Hematopoietic multipotent progenitor cell (in vitro differentiated cells): ENCODE data around the gene CCDC188. TPM values are rescaled to one million over a fixed set of nuclear protein-coding genes. Genes with fewer than 3 reads are reported as not detected.

Experiments
- DNase-seq, 3 donors: peaks; one replicate each; pipeline ENCODE4 v3.0.0-alpha.2; 2011 to 2015; ENCODE audit warnings: low read depth in 2 of 3, low spot score in 2 of 3
- small RNA-seq: library from RNA; depleted of rRNA; stranded (forward); fragments of <200 nt; gene quantifications from one replicate; pipeline ENCODE3, GENCODE V24; 2012
- total RNA-seq: library from RNA; depleted of rRNA; stranded (reverse); fragments of >200 nt; gene quantifications from one replicate; pipeline ENCODE4 v1.2.3, GENCODE V29; 2012

Gene CCDC188
- total RNA-seq, 1 donor = 1.6 TPM

GRCh38 chr22:20109411-20110358, 41.2 kb downstream of the CCDC188 start:
- no peak for DNase-seq

DNA sequence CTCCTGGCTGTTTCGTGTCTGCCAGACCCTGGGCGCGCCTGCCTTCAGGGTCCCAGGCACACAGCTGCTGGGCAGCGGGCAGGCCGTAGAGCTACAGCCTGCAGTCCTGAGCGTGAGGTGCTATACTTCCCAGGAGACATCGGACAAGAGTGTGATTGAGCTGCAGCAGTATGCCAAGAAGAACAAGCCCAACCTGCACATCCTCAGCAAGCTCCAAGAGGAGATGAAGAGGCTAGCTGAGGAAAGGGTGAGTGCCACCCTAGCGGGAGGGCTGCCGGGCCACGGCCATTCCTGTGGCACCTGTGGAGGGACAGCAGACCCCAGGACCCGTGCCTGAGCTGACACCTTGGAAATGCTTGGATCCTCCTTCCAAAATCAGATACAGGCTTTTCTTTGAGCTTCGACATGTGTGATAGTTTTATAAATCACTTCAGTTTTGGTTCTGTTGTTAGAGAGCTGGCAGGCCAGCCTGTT, 42.1 kb downstream of the CCDC188 start:
- DNase-seq = no peak

DNA sequence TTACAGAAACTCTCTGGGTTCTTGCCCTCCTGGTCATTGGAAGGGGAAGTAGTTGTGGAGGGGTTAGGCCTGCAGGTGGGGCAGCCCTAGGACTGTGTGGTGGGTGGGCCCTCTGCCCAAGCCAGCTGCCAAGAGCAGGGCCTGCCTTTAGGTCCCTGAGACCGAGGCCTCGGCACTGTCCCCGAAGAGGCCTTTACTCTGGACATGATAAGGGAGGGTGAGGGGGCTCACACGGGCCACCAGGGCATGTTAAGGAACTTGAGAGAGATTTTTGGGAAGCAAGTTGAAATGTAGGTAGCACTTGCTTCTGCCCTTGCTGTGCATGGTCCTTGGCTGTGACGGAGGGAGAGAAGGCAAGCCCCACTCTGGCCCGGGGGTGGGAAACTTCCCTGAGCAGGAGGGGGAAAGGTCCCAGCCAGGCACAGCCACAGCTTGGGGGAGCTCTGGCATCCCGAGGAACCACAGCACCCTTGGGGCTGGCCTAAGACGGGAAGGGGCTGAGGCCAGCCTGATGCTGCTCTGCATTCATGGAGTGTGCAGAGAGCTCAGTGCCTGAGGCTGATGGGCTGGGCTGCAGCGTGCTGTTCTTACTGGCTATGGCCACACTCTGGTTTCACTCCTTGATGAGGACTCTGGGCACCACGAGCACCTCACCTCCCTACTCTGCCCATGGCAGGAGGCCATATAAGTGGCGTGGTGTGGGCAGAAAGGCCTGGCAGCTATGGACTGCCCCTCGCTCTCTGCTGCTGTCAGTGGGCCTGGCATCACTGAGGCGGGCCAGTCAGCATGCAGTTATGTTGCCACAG, 42.7 kb downstream of the CCDC188 start:
- no peak for DNase-seq

DNA sequence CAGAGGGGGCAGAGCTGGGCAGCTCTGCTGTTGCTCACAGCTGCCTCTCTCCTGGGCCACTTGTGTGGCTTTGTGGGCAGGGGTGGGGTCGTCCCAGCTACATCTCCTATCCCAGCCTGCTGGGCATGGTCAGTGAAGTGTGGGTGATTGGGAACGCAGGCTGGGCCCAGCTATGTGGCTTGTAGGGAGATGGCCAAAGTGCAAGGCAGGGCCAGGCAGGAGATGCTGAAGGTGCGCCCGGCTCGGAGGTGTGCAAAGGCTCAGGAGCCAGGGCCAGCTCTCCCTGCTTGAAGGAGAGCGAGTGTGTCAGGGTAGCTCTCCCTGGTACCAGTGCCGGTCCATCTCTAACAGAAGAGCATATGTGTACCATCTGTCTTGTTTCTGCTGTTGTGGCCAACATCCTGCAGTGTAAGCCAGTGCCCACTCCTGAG, 43.4 kb downstream of the CCDC188 start:
- no peak for DNase-seq

DNA sequence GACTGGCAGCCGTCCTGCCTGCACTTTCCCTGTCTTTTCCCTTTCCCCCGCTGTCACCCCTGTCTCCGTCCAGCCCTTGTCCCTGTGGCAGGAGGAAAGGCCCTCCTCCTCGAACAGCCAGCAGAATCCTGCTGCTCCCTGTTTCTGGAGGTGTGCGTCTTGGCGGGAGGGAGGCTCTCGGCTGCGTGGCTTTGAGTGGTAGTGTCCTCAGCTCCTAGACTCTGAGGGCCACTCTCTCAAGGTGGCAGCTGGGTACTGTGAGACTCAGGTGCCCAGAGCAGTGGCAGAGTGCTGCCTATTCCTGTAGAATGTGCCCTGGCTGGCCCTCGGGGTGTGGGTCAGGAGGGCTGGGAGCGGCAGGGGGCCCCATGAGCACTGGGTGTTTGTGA, 44.0 kb downstream of the CCDC188 start:
- DNase-seq = no peak

- DNase-seq = no peak
These were observed 44.5 kb downstream of the CCDC188 start for GRCh38 chr22:20106205-20106848.

DNA sequence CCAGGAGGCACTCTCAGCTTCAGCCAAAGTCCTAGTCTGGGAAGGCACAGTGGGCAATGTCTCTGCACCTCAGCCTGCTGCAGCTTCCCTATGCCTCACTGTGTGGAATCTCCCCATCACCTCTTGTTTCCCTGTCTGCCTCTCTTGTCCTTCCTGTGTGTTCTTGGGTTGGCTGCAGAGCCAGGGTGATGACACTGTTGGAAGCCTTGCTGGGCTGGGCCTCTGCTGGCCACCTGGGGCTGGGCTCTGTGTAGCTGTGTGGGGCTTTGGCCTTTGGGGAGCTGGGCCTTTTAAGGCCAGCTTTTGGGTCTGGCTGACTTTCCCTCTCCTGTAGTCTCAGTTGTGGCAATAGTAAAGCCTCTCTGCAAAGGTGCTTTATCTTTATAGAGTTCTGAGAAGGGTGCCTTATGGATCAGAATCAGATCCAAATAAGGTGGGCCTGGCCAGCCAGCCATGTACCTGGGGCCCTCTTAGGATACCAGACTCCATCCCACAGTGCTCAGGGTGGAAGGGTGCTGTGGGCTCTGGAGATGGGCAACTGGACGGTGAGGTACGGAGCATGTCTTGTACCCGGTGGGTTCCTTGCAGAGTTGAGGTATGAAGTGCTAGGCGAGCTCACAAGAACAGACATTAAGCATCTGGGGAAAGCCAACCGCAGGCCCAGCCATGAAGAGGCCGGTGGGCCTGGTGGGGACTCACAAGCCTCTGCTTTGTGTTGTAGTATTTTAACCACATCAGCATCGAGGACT, 45.2 kb downstream of the CCDC188 start:
- DNase-seq = no peak

DNA sequence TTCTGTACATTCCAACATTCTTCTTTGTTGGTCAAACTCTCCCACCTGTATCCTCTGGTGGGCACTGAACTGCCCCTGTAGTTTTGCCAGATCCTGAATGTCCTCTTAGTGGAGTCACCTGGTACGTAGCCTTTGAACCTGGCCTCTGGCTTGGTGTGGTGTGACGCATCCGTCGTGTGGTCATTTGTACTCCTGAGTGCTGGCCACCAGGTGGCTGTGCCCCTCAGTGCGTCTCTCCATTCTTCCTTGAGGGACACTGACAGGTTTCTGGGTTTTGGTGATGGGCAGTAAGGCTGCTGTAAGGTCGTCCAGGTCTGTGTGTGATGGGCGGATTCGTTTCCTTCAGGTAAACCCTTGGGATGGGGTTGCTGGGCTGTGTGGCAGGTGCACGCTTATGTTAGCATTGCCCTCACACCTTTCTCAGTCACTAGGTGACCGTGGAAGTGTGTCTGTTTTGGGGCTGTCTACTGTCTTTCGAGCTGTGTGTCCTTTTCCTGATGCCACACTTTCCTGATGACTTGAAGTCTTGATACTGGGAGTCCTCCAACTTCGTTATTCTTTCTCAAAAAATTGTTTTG, 48.6 kb downstream of the CCDC188 start:
- no peak for DNase-seq

GRCh38 chr22:20101638-20102037, 49.2 kb downstream of the CCDC188 start:
- peak in 1 of 3 donors; percentile 15 for DNase-seq

- no peak for DNase-seq
These were observed 51.6 kb downstream of the CCDC188 start for GRCh38 chr22:20099099-20099711.

Small RNA genes within 50 kb of the gene (small RNA-seq; reads per million reads assigned to genes)
- gene MIR6816 (not detected), gene RF00599 (not detected)

Other genes starting within 250 kb of the CCDC188 start
- 416 TPM for gene COMT, start 209.3 kb downstream of the CCDC188 start, total RNA-seq
- 31.5 TPM for gene TXNRD2, start 209.2 kb downstream of the CCDC188 start, total RNA-seq
- gene ARVCF, start 134.2 kb downstream of the CCDC188 start, total RNA-seq = 60.9 TPM
- 63.6 TPM for gene TANGO2, start 129.9 kb downstream of the CCDC188 start, total RNA-seq
- 29.6 TPM for gene DGCR8, start 70.8 kb downstream of the CCDC188 start, total RNA-seq
- 90.5 TPM for gene RANBP1, start 35.0 kb downstream of the CCDC188 start, total RNA-seq
- 87.0 TPM for gene TRMT2A, start 33.8 kb downstream of the CCDC188 start, total RNA-seq
- gene ZDHHC8, start 19.3 kb downstream of the CCDC188 start, total RNA-seq = 29.6 TPM
- 8.9 TPM for gene RTN4R, start 117.3 kb upstream of the CCDC188 start, total RNA-seq
- gene DGCR6L, start 169.0 kb upstream of the CCDC188 start, total RNA-seq = 52.8 TPM
- gene ZNF74, start 243.1 kb upstream of the CCDC188 start, total RNA-seq = 36.9 TPM